AG04450 (cell line): ENCODE data around the gene APOBEC2. TPM values are rescaled to one million over a fixed set of nuclear protein-coding genes. Genes with fewer than 3 reads are reported as not detected.

Experiments
- polyA plus RNA-seq: library from polyadenylated mRNA; depleted of rRNA; stranded (reverse); fragments of >200 nt; gene quantifications from 2 replicates; pipeline ENCODE4 v1.2.3, GENCODE V29; 2011; rRNA removed

The APOBEC2 gene
- polyA plus RNA-seq, 1 experiment: not detected

Other genes with a start within 250 kb of the APOBEC2 start
- gene UNC5CL, start 14.0 kb upstream of the APOBEC2 start, polyA plus RNA-seq: 0.02 TPM in 2 replicates
- gene TSPO2, start 10.7 kb upstream of the APOBEC2 start, polyA plus RNA-seq: not detected in 2 replicates
- 7.0 and 10.0 TPM in 2 replicates for gene OARD1, start 19.2 kb downstream of the APOBEC2 start, polyA plus RNA-seq
- gene NFYA, start 19.8 kb downstream of the APOBEC2 start, polyA plus RNA-seq: 10.1 and 13.4 TPM in 2 replicates
- not detected in 2 replicates for gene TREML1, start 101.1 kb downstream of the APOBEC2 start, polyA plus RNA-seq
- gene TREM2, start 109.9 kb downstream of the APOBEC2 start, polyA plus RNA-seq: 0.07 and 0.11 TPM in 2 replicates
- gene TREML2, start 147.9 kb downstream of the APOBEC2 start, polyA plus RNA-seq: not detected in 2 replicates
- not detected in 2 replicates for gene TREML4, start 175.1 kb downstream of the APOBEC2 start, polyA plus RNA-seq
- not detected in 2 replicates for gene TREM1, start 233.5 kb downstream of the APOBEC2 start, polyA plus RNA-seq